H1 (cell line): ENCODE measurements around the gene ANKRD66. TPM values are rescaled to one million over a fixed set of nuclear protein-coding genes. Genes with fewer than 3 reads are reported as not detected.

Source experiments
- CHD2 ChIP-seq: IDR thresholded peaks from 2 replicates; pipeline ENCODE4 v1.6.1; 2012; ENCODE audit warnings: low read length, improper control_type of control experiment
- KDM4A ChIP-seq: IDR thresholded peaks from one replicate; pipeline ENCODE4 v1.7.1; 2012; ENCODE audit warnings: low read depth, mild to moderate bottlenecking, moderate library complexity, low read length, inconsistent platforms; ENCODE audit not compliant: severe bottlenecking
- TCF12 ChIP-seq: IDR thresholded peaks from 2 replicates; pipeline ENCODE4 v1.6.1; 2011; ENCODE audit warnings: low read depth, mild to moderate bottlenecking, low read length
- polyA plus RNA-seq, 7 experiments: library from polyadenylated mRNA; depleted of rRNA in 3 of 7; stranded (reverse) in 5 of 7; unstranded in 2 of 7; fragments of >200 nt in 5 of 7; fragments of 200-250 nt in 2 of 7; gene quantifications; 1 replicate in 5 of 7; 2 replicates in 1 of 7; 4 replicates in 1 of 7; pipeline versions ENCODE4 v1.2.1 to v1.2.3, GENCODE V29; 2011 to 2013; ENCODE audit warnings: missing spikeins in 2 of 7, mixed read lengths in 2 of 7
- total RNA-seq: library from RNA; stranded (reverse); fragmentation: NEBNext Ultra II Directional; extraction: Animal tissue kit (Norgen Biotek cat#: 25700); gene quantifications from 2 replicates; pipeline ENCODE4 v1.2.1, GENCODE V29; 2021

Gene ANKRD66
- total and polyA plus RNA-seq, 2 of the 8 experiments (the other 6 are each of a cell fraction or from before 2014, with no cell fraction given): 0.05 TPM; not detected in 1

- TF ChIP-seq CHD2 (no peak), TCF12 (no peak), KDM4A (no peak)
- TF ChIP-seq, all 59 proteins: peak for 0
Measured at GRCh38 chr6:46735720-46736031, 11.1 kb upstream of the ANKRD66 start (continued).
